HG03354 (cell line): ENCODE measurements around the gene TMEM89.

ENCODE experiments used
- ATAC-seq: cut with Tn5 transposase; IDR thresholded peaks from one replicate; pipeline ENCODE4 v1.9.1; 2021; ENCODE audit warnings: mild to moderate bottlenecking; ENCODE audit not compliant: unreplicated experiment, poor library complexity, severe bottlenecking

The TMEM89 gene

DNA sequence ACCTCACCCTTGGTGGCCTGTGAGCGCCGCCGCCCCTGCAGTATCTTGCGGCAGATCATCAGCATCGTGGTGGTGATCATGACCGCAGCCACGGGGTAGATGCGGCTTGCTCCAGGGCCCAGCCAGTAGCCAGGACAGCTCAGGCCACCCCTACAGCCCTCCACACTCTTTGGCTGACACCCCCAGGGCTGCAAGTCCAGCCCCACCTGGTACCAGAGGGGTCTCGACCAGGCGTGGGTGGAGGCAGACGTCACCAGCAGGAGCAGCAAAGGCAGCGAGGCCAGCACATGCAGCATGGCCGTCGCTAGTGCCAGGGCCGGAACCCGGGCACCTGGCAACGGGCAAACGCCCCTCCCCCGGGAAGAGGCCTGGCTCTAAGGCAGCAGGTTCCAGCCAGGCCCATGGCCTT is at the start of gene TMEM89:
TSS of gene TMEM89 (minus strand) at position 309 of the 409 bp plus-strand sequence. CDS start at position 296, 13 bp downstream.
- ATAC-seq: no peak

GRCh38 chr3:48664929-48665328 is 43.4 kb upstream of the TMEM89 start:
- no peak for ATAC-seq

- ATAC-seq: no peak
Observed at GRCh38 chr3:48664313-48664644, 42.7 kb upstream of the TMEM89 start.

GRCh38 chr3:48663489-48664312 is 42.1 kb upstream of the TMEM89 start:
- ATAC-seq: peak; percentile 83

DNA sequence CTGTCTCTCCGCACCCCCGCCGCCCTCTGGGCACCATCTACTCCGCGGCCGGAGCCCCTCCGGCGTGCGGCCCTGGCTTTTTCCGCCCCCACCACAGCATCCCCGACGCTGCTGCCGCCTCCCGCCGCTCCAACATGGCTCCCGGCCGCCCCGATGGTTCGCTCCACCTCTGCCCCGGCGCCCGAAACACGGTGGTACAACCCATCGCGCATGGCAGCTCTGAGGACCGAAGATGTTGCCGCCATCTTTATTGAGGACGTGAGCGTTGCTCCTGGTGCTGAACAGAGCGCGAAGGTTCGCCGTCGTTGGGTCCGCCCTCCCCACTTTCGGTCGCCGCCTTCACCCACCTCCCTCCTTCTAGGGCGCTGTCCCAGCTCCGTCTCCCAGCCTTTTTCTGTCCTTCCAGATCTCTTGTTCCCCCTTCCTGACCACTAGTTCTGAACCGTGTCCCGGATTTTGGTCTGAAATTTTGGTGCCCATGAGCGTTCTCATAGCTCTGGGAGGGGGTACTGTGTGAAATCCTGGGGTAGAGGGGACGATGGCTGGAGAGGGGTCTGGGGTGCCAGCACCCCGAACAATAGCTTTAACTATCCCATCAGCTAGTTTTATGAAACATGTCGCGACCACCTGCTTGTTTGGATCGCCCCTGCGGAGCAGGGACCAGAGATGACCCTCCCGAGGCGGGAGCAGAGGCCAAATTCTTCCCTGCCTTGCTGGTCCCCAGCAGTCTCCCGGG is 41.4 kb upstream of the TMEM89 start, which contains the start of gene CELSR3:
TSS of gene CELSR3 (minus strand) at position 134 of the 736 bp plus-strand sequence. CDS start 252 bp downstream, outside the sequence.
- no peak for ATAC-seq

GRCh38 chr3:48662145-48662752 is 40.7 kb upstream of the TMEM89 start:
- no peak for ATAC-seq

GRCh38 chr3:48661501-48662144 is 40.1 kb upstream of the TMEM89 start:
- peak; percentile 35 for ATAC-seq

DNA sequence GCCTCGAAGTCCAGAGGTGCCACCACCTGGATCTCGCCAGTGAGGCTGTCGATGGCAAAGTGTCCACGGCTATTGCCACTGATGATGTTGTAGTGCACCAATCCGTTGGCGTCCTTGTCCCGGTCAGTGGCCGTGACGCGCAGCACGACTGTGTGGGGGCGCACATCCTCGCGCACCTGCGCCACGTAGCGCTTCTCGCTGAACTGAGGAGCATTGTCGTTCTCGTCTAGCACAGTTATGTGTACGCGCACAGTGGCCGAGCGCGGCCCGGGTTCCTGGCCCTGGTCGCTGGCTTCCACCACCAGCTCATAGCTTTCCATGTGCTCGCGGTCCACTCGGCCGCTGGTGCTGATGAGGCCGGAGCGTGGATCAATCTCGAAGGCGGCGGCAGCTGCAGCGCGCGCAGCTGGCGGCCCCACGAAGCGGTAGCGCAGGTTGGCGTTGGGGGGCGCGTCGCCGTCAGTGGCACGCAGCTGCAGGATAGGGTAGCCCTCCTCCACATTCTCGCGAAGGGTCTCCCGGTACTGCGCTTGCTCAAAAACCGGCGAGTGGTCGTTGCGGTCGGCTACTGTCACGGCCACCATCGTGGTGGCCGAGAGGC is 39.3 kb upstream of the TMEM89 start:
- no peak for ATAC-seq

DNA sequence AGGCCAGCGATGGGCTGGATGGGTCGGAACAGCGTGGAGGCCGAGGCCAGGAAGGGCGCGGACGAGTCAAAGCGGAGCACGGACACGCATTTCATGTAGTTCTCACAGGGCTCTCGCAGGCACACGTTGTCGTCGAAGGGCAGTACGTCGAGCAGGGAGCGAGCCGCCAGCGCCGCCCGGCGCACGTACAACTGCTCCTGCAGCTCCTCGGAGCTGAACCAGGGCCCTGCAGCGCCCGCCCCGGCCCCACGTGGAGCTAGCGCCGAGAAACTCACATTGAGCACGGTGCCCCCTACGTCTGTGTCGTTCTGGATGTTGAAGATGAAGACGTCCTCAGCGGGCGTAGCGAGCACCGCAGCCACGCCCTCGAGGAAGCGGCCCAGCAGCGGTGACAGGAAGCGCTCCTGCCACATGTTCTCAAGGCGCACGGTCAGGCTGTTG is 35.3 kb upstream of the TMEM89 start:
- ATAC-seq: no peak

- ATAC-seq: peak; percentile 58
Observed at GRCh38 chr3:48656061-48656840, 34.7 kb upstream of the TMEM89 start.

- ATAC-seq: no peak
Observed at GRCh38 chr3:48655606-48656005, 34.0 kb upstream of the TMEM89 start.

- no peak for ATAC-seq
Observed at GRCh38 chr3:48655063-48655462, 33.5 kb upstream of the TMEM89 start.

- ATAC-seq: no peak
Observed at GRCh38 chr3:48652923-48653715, 31.6 kb upstream of the TMEM89 start.

- ATAC-seq: no peak
Observed at GRCh38 chr3:48651771-48652170, 30.2 kb upstream of the TMEM89 start.

- no peak for ATAC-seq
Observed at GRCh38 chr3:48650723-48651122, 29.2 kb upstream of the TMEM89 start.

GRCh38 chr3:48648188-48648850 is 26.8 kb upstream of the TMEM89 start:
- ATAC-seq: no peak

DNA sequence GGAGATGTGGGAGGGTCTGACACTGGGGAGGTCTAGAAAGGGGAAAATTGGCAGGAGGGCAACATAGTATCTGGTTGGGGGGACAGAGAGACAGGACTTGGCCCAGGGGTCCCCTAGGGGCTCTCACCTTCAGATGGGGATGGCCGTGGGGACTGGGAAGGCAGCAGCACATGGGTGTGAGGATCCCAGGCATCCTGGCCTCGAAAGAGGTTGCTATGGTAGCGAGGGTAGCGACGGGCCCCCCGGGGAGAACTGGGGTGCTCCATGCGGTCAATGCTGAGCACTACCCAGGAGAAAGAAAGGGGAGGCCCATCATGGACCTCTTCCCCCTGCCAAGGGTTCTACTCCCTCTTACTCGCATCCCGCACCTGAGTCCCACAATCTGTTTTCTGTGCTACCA is 26.1 kb upstream of the TMEM89 start:
- ATAC-seq: no peak
